Measurements from ENCODE around the gene PTPN4.
A peak's percentile ranks its signal among the peaks of the same experiment; 100 is the strongest.

Gene PTPN4

DNA sequence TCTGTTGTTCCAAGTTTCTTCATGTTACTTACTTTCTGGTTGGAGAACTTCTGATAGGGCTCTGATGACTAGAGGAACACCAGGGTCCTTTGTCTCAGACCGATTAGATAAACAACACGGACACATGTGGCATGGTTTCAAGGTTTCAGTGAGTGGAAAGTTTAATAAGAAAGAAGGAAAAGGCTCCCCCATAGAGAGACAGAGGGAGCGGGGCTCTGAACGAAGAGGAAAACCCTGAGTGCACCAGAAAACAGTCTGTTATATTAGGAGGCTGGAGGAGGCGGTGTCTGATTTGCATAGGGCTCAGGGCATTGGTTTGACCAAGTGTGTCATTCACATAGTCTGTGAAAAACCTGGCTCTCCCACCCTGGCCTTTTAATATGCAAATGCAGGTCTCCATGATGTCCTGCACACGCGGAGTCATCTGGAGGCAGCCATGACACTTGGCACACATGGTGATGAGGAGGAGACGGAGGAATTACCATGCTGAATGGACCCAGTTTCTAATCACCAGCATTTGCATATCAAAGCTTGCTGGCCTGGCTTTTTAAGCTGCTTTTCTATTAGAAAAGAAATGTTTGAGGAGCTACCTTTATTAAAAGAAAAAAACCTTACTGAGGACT is 94.2 kb downstream of the PTPN4 start:
- no peak for DNase-seq
- TF ChIP-seq GATA1 (IDR thresholded peaks at IDR 0.05; ENCODE audit: low read depth, low read length) (no peak), POLR2A (IDR thresholded peaks at IDR 0.05; ENCODE audit: low read length) (no peak)

DNA sequence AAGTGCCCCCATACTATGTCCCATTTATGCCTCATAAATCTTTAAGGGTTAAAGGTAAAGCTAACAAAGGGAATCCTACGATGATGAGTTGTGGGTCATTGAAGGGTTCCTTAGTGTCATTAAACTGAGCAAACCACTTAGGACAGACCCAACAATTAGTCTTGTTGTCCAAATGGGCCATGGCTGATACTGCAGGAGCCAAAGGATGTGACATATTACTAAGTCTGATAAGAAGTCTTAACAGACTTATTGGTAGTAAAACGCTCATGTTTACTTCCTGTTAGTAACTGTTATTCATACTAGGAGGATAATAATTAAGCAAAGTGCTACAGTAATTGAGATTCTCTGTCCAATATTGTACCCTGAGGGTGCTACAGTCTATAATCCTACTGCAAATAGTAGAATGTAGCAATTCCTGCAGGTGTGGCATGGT is 96.8 kb downstream of the PTPN4 start:
- TF ChIP-seq GATA1 (IDR thresholded peaks at IDR 0.05; ENCODE audit: low read depth, low read length) (no peak), POLR2A (IDR thresholded peaks at IDR 0.05; ENCODE audit: low read length) (no peak)
- peak in 1 of 2 experiments; percentile 4 for DNase-seq

DNA sequence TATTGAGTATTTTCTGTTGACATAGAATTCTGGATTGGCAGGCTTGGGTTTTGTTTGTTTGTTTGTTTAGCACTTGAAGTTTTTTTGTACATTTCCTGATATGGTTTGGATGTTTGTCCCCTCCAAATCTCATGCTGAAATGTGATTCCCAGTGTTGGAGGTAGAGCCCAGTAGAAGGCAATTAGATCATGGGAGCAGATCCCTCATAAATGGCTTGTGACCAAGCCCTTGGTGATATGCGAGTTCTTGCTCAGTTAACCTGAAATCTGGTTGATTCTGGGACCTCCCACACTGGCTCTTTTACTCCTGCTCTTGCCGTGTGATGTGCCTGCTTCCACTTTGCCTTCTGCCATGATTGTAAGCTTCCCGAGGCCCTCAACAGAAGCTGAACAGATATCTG is 98.0 kb downstream of the PTPN4 start:
- no peak for DNase-seq
- TF ChIP-seq POLR2A (IDR thresholded peaks at IDR 0.05; ENCODE audit: low read length), result no peak
- no peak for TF ChIP-seq GATA1 (IDR thresholded peaks at IDR 0.05; ENCODE audit: low read depth, low read length)

- DNase-seq, result no peak
- TF ChIP-seq POLR2A (IDR thresholded peaks at IDR 0.05; ENCODE audit: low read length), result no peak
- TF ChIP-seq GATA1 (IDR thresholded peaks at IDR 0.05; ENCODE audit: low read depth, low read length), result no peak
These were observed 99.8 kb downstream of the PTPN4 start for GRCh38 chr2:119859528-119859927.

- TF ChIP-seq GATA1 (IDR thresholded peaks at IDR 0.05; ENCODE audit: low read depth, low read length), result no peak
- TF ChIP-seq POLR2A (IDR thresholded peaks at IDR 0.05; ENCODE audit: low read length), result no peak
- DNase-seq, result no peak
These were observed 101.2 kb downstream of the PTPN4 start for GRCh38 chr2:119860924-119861323.

- DNase-seq, result no peak
- TF ChIP-seq POLR2A (IDR thresholded peaks at IDR 0.05; ENCODE audit: low read length) (no peak), GATA1 (IDR thresholded peaks at IDR 0.05; ENCODE audit: low read depth, low read length) (no peak)
These were observed 102.6 kb downstream of the PTPN4 start for GRCh38 chr2:119862127-119862889.

GRCh38 chr2:119864318-119864717 is 104.6 kb downstream of the PTPN4 start:
- TF ChIP-seq GATA1 (IDR thresholded peaks at IDR 0.05; ENCODE audit: low read depth, low read length), result no peak
- DNase-seq, result no peak

DNA sequence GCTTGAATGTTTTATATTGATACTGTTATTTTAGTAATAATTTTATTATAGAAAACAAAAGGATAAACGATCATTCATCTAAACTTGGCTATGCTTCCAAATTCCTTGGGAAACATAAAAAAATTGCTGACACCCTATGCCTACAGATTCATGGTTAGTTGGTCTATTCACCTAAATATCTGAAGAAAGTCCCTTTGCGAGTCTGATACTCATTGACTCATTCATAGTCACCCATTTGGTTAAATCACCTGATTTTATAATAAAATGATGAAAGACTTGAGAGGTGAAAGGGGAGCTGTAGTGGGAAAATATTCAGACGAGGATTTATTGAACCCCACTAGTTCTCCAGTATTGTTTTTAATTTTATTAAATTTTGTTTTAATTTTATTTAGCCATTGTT is 112.0 kb downstream of the PTPN4 start:
- no peak for TF ChIP-seq GATA1 (IDR thresholded peaks at IDR 0.05; ENCODE audit: low read depth, low read length)
- no peak for TF ChIP-seq POLR2A (IDR thresholded peaks at IDR 0.05; ENCODE audit: low read length)
- no peak for DNase-seq

DNA sequence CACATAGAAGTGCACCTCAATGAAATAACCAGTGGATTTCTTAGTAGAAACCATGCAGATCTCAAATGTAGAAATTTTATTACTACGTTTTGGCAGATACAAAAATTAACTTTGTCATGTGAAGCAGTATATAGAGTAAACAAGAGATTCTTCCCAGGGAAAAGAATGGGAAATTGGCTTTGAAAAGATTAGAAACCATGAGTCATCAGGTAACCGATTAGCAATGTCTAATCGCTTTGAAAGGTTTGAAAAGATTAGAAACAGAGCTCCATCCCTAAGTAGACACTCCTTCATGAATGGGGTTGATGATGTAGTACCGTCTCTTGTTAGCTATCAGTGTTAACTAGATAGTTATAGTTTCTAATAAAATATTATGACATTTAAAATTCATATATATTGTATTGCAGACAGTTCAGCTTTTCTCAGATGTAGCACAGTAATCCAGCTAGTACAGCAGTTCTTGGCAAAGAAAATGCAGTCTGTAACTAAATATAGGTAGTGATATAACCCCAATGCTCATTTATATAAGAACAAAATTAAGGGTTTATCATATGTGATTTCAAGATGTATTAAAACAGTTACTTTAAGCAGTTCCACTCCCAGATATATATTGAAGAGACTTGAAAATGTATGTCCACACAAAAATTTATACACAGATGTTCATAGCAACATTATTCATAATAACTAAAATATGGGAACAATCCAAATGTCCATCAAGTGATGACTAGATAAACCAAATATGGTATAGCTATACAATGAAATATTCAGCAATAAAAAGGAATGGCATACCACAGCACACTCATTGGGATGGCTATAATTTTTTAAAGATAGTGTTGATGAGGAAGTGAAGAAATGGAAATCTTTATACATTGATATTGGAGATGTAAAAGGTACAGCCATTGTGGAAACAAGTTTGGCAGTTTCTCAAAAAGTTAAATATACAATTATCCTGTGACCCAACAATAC is 113.9 kb downstream of the PTPN4 start:
- no peak for TF ChIP-seq POLR2A (IDR thresholded peaks at IDR 0.05; ENCODE audit: low read length)
- no peak for TF ChIP-seq GATA1 (IDR thresholded peaks at IDR 0.05; ENCODE audit: low read depth, low read length)
- DNase-seq, result no peak

GRCh38 chr2:119879502-119879901 is 119.8 kb downstream of the PTPN4 start:
- TF ChIP-seq GATA1 (IDR thresholded peaks at IDR 0.05; ENCODE audit: low read depth, low read length), result no peak
- no peak for TF ChIP-seq POLR2A (IDR thresholded peaks at IDR 0.05; ENCODE audit: low read length)
- no peak for DNase-seq

- TF ChIP-seq GATA1 (IDR thresholded peaks at IDR 0.05; ENCODE audit: low read depth, low read length) (no peak), POLR2A (IDR thresholded peaks at IDR 0.05; ENCODE audit: low read length) (no peak)
- no peak for DNase-seq
These were observed 129.0 kb downstream of the PTPN4 start for GRCh38 chr2:119888680-119889079.

DNA sequence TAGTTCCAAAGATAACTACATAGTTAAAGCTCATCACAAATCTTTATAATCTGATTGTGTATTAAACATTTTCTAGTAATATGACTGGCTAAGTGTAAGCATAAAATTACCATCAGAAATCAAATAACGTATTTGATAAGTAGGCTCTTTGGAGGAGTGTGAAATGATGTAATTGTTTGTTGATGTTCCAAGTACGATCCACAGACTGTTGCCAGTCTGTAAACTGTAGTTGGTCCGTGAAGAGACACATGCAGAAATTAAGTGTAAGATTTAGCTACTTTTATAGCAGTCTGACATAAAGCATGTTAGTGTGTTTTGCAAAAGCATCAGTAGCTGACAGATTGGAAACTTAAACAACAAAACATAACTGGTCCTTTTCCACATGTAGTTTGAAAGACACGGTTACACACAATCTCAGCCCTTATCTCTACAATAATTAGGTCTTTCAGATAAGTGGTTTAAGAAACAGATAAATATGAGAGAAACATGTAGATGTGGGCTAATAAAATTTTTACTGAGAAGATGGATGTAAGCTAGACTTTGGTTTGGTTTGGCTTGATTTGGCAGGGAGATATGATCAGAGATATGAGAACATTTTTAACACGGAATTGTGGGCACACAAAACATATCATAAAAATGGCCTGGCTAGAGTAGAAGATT is 138.1 kb downstream of the PTPN4 start:
- DNase-seq, result no peak
- no peak for TF ChIP-seq GATA1 (IDR thresholded peaks at IDR 0.05; ENCODE audit: low read depth, low read length)
- TF ChIP-seq POLR2A (IDR thresholded peaks at IDR 0.05; ENCODE audit: low read length), result no peak

DNA sequence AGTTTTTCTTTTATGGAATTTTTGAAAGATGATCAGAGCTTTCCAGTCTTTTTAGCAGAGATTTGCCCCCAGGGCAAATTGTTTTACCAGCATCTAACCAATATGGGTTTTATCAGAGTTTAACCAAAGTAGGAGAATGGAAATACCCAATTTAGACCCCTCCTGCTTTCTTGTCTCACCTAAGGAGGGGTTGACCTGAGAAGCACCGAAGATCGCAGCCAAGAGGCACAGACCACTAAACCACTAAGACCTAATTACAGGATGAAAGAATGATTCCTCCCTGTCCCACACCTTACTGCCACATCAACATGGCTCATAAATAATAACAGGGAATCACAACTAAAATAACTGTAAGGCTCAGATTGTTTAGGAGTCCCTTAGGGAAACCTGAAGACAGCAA is 141.3 kb downstream of the PTPN4 start:
- no peak for TF ChIP-seq GATA1 (IDR thresholded peaks at IDR 0.05; ENCODE audit: low read depth, low read length)
- no peak for TF ChIP-seq POLR2A (IDR thresholded peaks at IDR 0.05; ENCODE audit: low read length)
- DNase-seq, result no peak

- TF ChIP-seq POLR2A (IDR thresholded peaks at IDR 0.05; ENCODE audit: low read length) (no peak), GATA1 (IDR thresholded peaks at IDR 0.05; ENCODE audit: low read depth, low read length) (no peak)
These were observed 150.8 kb downstream of the PTPN4 start for GRCh38 chr2:119910566-119910965.

More at GRCh38 chr2:119910566-119910965, 150.8 kb downstream of the PTPN4 start:
- no peak for DNase-seq

Measured in erythroblast (primary cell).